Activated effector memory CD4-positive, alpha-beta T cell treated with anti-CD3 and anti-CD28 coated beads, Interleukin-2, amount 50 U/mL, for 16 hours (primary cell): ENCODE measurements around the gene BACH1.

Experiments used
- DNase-seq: peaks from one replicate; pipeline ENCODE4 v3.0.0-alpha.2; 2020

BACH1 gene

DNA sequence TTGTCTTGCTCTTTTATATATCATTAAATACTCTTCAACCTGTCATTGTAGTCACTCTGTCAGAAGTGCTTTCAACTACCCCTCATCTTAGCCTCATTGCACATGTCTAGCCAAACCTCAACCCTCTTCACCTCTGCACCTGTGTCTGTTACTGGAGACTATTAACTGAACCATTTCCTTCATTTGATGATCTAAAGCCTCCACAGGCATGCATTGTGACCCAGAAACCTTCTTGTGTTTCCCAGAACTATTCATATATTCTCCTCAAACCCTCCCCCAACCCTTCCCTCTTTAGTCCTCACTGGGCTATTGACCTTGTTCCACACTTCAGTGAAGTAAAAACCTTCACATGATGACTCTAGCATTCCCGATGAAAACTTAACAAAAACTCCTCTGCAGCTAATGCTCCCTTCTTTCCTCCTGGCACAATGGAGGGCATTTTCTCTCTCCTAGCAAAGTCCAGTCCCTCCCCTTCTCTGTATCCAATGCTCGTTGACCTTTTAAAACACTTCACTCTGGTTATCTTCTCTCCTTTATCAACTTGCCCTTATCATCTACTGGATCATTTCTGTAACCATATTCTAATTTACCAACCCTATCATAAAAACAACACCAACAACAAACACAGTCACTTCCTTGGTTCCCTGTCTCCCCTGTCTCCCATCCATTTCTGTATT, 86.1 kb downstream of the BACH1 start:
- no peak for DNase-seq

- DNase-seq, result no peak
These were observed 87.3 kb downstream of the BACH1 start for GRCh38 chr21:29385934-29386520.

GRCh38 chr21:29386803-29387202, 88.1 kb downstream of the BACH1 start:
- DNase-seq, result no peak

GRCh38 chr21:29387598-29387997, 88.9 kb downstream of the BACH1 start:
- no peak for DNase-seq

DNA sequence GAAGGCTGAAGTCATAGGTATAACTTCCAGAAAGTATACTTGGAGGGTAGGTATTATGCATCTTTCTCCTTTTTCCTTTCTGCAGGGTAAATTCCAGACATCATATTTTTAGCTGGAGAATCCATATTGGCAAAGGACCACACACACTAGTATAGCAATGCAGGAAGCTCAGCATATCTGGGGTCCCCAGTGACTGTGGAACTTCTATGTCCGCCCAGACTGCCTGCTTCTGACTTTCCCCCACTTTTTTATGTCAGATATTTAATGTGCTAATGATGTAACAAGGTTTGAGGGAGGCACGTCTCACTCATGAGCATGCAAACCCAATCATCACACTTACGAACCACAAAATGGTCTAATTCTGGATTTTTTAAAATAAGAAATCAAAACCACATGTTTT, 90.4 kb downstream of the BACH1 start:
- DNase-seq, result no peak

DNA sequence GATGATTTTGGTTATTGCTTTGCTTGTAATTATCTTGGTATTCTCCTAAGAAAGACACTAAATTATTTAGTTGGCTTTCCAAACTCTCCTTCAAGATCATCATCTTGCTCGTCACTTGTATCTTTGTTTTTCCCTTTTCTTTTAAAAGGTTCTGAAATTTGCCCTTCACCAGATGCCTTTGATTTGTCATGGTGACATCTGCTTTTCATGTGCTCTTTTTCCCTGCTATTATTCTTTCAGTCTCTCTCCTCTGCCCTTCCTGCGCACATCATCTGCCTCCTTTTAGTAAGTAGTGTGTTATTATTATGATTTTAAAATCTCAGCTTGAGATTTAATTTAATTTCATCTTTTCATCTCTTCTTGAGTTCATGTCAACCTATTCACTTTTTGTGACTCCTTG, 92.1 kb downstream of the BACH1 start:
- no peak for DNase-seq

DNA sequence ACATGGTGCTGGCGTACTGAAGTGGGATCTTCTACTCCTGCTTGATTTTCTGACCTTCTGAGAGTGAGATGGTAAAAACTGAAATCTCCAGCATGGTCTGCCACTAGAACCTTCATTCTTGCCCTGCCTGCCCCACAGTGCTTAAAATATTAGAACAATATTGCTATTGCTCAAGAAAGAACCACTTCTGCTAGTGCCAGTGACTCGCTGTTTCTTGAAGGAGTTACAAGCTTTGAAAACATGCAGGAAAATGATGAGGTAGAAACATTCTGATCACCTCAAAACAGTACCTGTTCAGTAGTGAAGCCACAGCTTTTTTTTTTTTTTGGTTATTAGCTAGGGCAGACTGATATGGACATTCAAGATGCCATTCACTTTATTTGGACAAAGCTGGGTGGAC, 95.3 kb downstream of the BACH1 start:
- DNase-seq, result no peak
